CD4-positive, alpha-beta T cell treated with Interleukin-17A for 1 hour (primary cell): ENCODE measurements around the gene RASA3.
"Not testable (repeated sequence)": the region's sequence is repeated elsewhere in the genome, so short reads cannot be mapped to it uniquely, and the experiment has no call there.

ENCODE experiments used
- DNase-seq: peaks from one replicate; pipeline ENCODE4 v3.0.0-alpha.2; 2020

RASA3 gene

GRCh38 chr13:114155320-114155719, 22.9 kb upstream of the RASA3 start:
- no peak for DNase-seq

DNA sequence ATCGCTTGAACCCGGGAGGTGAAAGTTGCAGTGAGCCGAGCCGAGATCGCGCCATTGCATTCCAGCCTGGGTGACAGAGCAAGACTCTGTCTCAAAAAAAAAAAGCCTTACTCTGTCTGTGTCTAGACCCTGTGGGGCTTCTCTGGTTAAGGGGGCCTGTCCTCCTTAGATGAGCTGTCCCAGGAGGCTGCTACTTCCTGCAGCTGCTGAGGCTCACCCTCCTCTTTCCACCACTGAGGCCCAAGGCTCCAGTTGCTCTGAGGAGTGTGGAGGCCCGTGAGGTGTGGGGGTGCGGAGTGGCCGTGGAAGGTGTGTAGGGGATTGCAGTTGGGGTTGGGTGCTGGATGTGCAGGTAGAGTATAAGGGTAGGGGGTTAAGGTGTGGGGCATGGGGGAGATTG, 22.1 kb upstream of the RASA3 start:
- no peak for DNase-seq

DNA sequence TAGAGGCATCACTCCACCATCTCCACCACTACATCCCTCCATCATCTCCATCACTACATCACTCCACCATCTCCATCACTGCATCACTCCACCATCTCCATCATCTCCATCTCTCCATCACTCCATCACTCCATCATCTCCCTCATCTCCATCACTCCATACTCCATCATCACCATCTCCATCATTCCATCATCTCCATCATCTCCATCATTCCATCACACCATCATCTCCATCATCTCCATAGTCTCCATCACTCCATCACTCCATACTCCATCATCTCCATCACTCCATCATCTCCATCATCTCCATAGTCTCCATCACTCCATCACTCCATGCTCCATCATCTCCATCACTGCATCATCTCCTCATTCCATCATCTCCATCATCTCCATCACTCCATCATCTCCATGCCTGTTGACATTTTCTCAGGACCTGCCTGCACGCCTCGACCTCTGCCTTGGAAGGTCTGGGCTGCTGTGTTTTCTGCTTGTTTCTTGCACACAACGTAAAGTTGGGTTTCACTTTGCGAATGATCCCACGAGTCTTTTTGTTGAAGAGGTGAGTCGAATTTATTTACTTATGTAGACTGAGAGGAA, 21.2 kb upstream of the RASA3 start:
- no peak for DNase-seq

DNA sequence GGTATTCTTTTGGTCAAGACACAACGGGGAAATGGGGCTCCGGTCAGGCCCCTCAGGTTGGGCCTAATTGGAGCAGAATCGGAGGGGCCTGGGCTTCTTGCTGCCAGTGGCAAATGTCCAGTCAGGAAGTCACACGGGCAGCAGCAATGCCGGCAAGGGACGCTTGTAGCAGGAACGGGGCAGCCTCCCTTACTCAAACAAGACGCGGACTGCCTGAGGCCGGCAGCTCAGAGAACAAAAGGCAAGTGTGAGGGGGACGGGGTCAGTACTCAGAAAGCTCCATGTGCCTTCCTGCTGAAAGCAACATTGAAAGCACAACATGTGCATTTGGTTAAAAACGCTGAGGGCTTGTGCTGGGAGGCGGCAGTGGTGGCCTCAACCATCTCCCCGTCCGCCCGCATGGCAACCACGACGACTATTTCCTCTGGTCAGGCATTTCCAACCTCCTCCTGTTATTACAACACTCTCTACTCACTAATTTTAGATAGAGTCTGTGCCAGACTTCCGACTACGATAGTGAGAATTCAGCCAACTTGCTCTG, 20.5 kb upstream of the RASA3 start:
- no peak for DNase-seq

DNA sequence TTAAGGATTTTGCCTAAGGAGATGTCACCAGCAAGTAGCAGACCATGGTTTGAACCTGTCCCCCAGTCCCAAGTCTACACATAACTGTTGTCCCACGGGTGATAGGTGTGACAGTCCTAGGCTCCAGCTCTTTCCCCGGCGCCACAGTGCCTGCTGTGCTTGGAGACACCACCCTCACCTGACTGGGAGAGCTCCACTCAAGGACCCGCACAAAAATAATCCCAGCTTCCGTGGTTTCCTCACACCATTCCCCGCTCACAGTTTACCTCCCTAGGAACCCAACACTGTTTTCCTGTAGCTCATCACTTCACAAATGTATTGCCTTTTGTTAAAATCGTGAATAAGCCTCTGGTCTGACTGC, 19.8 kb upstream of the RASA3 start:
- DNase-seq: no peak

- DNase-seq: peak; percentile 60
Measured at GRCh38 chr13:114151565-114152284, 19.3 kb upstream of the RASA3 start.

- DNase-seq: peak; percentile 72
Measured at GRCh38 chr13:114151031-114151430, 18.6 kb upstream of the RASA3 start.

- no peak for DNase-seq
Measured at GRCh38 chr13:114149774-114150740, 17.6 kb upstream of the RASA3 start.

- DNase-seq: not testable (repeated sequence)
Measured at GRCh38 chr13:114148886-114149285, 16.5 kb upstream of the RASA3 start.

DNA sequence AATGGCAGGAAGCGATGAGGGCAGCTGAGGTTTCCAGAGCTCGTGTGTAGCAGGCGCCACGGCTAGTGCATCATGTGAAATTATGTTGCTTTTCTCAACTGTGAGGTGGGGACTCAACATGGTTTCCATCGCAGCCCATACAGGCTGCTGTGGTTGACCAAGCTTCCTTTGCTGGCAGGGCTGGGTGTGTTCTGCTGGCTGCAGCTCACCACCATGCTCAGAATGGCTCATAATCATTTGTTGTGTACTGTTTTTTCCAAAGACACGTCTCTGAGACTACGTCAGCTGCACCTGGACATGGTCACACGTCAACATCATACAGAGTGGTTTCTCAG, 16.1 kb upstream of the RASA3 start:
- DNase-seq: peak; percentile 94

- no peak for DNase-seq
Measured at GRCh38 chr13:114147803-114148520, 15.5 kb upstream of the RASA3 start.

DNA sequence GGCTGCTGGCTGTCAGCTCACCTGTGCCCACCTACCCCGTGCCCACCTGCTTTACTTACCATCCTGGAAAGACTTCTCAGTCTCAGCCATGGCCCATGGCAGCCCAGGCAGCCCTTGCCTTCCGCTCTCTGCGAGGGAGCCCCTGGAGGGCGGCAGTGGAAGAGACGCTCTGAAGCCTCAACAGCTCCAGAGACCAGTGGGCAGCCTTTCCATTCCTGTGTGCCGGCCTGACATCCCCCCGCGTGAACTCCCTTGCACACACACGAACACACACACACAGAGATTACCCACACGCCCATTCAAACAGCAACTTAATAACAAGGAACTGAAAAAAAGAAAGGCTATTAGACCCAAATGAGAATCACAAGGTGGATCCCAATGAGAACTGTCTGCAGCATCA, 14.2 kb upstream of the RASA3 start:
- no peak for DNase-seq

- DNase-seq: no peak
Measured at GRCh38 chr13:114146173-114146572, 13.8 kb upstream of the RASA3 start.

GRCh38 chr13:114145722-114146121, 13.3 kb upstream of the RASA3 start:
- DNase-seq: no peak

- no peak for DNase-seq
Measured at GRCh38 chr13:114145256-114145655, 12.8 kb upstream of the RASA3 start.

GRCh38 chr13:114144606-114145244, 12.3 kb upstream of the RASA3 start:
- no peak for DNase-seq

- peak; percentile 55 for DNase-seq
Measured at GRCh38 chr13:114143806-114144605, 11.6 kb upstream of the RASA3 start.

DNA sequence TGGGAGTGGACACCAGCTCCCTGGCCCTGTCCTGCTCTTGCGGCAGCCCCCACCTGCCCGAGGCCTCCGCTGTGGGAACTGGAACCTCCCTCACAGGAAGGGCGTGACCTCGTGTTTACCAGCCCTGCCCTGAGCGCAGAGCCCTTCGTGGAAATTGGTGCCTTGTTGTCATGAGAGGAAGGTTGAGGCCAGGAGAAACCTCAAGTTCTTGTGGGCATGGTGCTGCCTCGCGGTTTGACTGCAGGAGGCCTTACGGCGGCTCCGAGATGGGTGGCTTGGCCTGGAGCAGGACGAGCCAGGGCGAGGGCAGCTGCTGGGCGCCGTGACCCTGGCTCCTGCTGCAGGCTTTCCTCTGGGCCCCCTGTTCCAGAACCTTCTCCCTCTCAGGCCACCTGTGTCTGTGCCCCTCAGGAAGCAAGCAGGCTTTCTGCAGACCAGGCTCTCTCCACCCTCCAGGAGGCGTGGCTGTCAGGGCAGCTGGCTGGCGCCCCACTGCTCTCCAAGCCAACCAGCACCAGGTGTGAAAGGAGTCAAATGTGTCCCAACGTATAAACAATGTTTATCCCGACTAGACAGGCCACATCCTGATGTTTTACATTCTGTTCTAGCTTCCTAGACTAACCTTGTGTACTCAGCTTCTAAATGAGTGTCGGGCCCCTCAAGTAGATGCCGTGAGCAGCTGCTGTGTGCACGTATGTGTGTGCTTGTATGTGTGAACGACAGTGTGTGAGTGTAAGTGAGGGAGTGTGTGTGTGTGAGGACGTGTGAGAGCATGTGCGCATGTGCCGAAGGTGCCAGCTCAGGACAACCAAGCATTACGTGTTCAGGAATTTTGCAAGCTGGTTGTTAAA, 10.4 kb upstream of the RASA3 start:
- peak; percentile 88 for DNase-seq

DNA sequence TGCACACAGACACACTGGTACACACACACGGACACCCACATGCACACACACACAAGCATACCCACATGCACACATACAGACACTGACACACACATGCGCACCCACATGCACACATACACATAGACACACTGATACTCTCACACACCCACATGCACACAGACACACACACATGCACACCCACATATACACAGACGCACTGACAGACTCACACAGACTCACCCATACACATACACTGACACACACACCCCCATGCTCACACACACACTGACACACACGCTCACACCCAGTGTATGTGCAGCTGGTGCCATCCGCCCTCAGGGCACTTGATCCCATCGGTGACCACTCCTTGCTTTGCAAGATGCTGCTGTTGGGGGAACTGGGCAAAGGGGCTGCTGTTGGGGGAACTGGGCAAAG, 9.7 kb upstream of the RASA3 start:
- no peak for DNase-seq

DNA sequence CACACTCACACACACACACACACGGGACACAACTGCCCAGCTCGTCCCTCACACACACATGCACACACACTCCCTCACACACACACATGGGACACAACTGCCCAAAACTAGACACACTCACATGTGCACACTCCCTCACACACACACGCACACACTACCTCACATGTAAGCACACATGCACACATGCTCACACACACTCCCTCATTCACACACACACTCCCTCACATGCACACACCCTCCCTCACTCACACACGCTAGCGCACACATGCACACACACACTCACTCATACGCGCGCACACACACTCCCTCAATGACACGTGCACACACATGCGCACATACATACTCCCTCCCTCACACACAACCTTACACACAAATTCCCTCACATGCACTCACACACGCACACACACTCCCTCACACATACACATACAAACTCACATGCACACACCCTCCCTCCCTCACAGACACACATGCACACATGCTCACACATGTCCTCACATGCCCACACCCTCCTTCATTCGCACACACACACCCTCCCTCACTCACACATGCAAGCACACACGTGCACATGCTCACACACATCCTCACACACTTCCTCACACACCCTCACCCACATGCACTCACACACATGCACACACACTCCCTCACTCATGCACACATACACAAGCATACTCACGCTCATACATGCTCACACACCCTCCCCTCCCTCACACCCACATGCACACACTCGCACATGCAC, 9.0 kb upstream of the RASA3 start:
- no peak for DNase-seq
